Activated T-cell treated with anti-CD3 and anti-CD28 coated beads, Interleukin-2, amount 50 U/mL, for 4 hours (primary cell): Measurements from ENCODE around the gene FUT8. TPM values are rescaled to one million over a fixed set of nuclear protein-coding genes. Genes with fewer than 3 reads are reported as not detected.
A peak's percentile ranks its signal among the peaks of the same experiment; 100 is the strongest.
"Not testable (repeated sequence)": the region's sequence is repeated elsewhere in the genome, so short reads cannot be mapped to it uniquely, and the experiment has no call there.

Experiments used
- ATAC-seq, 2 donors: fragments of 200-7000 bp; cut with Tn5 transposase; one replicate each; pipeline ENCODE4 v1.10.0; 2021
- DNase-seq: peaks from one replicate; pipeline ENCODE4 v3.0.0-alpha.2; 2020
- H3K27me3 Mint-ChIP-seq: one replicate; pipeline ENCODE4 v1.8.0; 2021; ENCODE audit warnings: low read depth, mixed read lengths
- H3K36me3 Mint-ChIP-seq: one replicate; pipeline ENCODE4 v1.8.0; 2022; ENCODE audit warnings: mixed read lengths; ENCODE audit not compliant: insufficient read depth
- H3K4me1 Mint-ChIP-seq: one replicate; pipeline ENCODE4 v1.8.0; 2021; ENCODE audit warnings: low read depth, mixed read lengths
- H3K4me3 Mint-ChIP-seq: one replicate; pipeline ENCODE4 v1.8.0; 2021; ENCODE audit warnings: mild to moderate bottlenecking, moderate library complexity, mixed read lengths
- H3K9me3 Mint-ChIP-seq: one replicate; pipeline ENCODE4 v1.8.0; 2021; ENCODE audit warnings: mixed read lengths
- total RNA-seq, 3 donors: library from RNA; stranded (reverse); gene quantifications; one replicate each; pipeline ENCODE4 v1.2.1, GENCODE V29; 2021

Gene FUT8
- total RNA-seq, 3 donors from 2014 or later = 29.2 to 38.4 (median 30.9) TPM

DNA sequence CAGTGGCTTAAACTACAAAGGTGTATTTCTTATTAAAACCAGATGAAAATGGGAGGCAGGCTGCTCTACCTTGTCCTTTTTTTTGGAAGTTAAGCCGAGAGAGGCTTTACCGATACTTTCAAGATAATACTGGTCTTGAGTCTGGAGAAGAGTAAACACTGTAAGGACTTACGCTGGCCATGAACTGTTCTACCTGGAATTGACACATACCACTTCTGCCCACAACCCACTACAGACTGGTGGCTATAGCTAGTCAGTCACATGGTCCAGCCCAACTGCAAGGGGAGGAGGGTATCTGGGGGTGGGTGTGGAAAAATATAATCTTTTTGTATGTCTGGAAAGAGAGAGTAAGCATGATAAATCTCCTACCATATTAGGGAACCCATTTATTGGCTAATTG, 4.4 kb upstream of the FUT8 start:
- ATAC-seq = no peak
- H3K9me3 Mint-ChIP-seq = no peaks in the 10 kb centered on the region
- peaks cover 13% of the 10 kb centered on the region for H3K4me1 Mint-ChIP-seq
- H3K4me3 Mint-ChIP-seq = no peak overlapping the region
- no peaks in the 10 kb centered on the region for H3K27me3 Mint-ChIP-seq
- H3K36me3 Mint-ChIP-seq = no peaks in the 10 kb centered on the region
- no peak for DNase-seq

DNA sequence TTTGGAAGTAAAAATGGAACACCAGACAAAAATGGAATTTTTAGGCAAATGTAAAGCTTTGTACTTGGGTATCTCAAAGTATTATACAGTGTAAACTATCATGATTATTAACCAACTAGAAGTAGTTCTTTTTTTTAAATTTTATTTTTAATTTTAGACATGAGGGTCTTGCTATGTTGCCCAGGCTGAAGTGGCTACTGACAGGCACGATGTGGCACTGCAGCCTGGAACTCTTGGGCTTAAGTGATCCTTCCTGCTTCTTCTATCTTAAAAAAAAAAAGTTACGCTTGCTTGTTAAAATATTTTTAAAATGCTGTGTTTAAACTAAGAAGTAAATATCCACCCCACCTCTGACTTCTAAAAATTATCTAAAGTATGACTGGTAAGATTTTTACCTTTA, 1.9 kb upstream of the FUT8 start:
- no peaks in the 10 kb centered on the region for H3K9me3 Mint-ChIP-seq
- ATAC-seq = no peak
- H3K27me3 Mint-ChIP-seq = no peaks in the 10 kb centered on the region
- DNase-seq = no peak
- H3K4me1 Mint-ChIP-seq = peaks cover 30% of the 10 kb centered on the region
- H3K4me3 Mint-ChIP-seq = peak overlapping the region; percentile 97
- no peaks in the 10 kb centered on the region for H3K36me3 Mint-ChIP-seq

DNA sequence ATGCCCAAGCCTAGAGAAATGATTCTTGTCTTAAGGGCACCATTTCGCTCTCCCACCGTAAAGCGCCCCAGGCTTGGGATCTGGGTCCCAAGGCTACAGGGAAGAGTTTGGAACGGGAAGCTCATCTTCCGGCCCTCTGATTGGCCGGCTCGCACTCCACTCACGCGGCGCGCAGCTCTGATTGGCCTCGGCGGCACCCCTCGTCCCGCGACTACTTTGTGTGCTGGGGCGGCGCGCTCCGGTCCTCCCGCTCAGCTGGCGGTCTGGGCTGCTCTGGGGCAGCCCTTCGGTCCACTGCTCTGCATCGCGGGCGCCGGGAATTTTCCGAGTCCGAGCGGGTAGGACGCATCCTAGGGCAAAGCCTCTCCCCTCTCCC, 886 bp upstream of the FUT8 start:
- ATAC-seq (peak; percentile 62 to 64), DNase-seq (peak; percentile 70)
- Mint-ChIP-seq H3K4me3 (peak overlapping the region; percentile 97), H3K36me3 (no peaks in the 10 kb centered on the region), H3K9me3 (no peaks in the 10 kb centered on the region), H3K4me1 (peaks cover 33% of the 10 kb centered on the region), H3K27me3 (no peaks in the 10 kb centered on the region)

DNA sequence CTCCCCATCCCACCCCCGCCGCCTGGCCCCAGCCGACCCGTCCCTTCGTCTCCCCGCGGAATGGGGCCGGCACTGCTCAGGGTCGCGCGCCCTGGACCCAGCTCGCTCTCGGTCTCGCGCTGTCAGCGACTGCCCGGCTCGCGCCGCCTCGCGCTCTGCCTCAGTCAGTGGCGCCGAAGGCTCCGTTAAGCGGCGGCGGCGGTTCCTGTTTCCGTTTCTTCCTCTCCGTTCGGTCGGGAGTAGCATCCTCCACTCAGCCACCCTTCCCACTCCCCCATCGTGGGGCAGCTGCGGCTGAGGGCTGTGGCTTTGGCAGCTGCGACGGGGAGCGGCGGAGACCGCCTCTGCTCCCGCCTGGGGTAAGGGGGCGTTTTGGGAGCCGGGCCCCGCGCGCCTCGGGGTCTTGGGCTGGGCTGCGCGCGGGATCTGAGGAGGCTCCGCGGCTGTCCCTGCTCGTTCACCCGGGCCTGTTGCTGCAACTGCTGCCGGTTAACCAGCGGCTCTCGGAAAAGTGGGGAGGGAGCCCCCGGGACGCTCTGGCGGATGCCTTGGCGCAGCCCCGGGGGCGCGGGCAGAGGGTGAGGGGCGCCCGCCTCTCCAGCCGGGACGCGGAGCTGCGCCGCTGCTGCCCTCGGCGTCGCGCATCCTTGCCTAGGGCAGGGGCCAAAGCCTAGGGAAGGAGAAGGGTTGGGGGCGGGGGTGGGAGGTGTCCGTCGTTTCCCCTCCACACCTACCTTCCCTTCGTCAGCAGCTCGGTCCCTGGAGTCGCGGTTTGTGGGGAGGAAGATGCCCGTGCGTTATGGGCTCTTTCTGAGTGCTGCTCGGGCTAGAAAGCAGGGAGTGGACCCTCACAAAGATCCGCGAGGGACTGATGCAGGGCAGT, 567 bp downstream of the FUT8 start:
- Mint-ChIP-seq H3K27me3 (no peaks in the 10 kb centered on the region), H3K4me1 (peaks cover 35% of the 10 kb centered on the region), H3K4me3 (peak overlapping the region; percentile 97), H3K9me3 (no peaks in the 10 kb centered on the region), H3K36me3 (no peaks in the 10 kb centered on the region)
- ATAC-seq = peak; percentile 58 to 61
- DNase-seq = peak; percentile 7

DNA sequence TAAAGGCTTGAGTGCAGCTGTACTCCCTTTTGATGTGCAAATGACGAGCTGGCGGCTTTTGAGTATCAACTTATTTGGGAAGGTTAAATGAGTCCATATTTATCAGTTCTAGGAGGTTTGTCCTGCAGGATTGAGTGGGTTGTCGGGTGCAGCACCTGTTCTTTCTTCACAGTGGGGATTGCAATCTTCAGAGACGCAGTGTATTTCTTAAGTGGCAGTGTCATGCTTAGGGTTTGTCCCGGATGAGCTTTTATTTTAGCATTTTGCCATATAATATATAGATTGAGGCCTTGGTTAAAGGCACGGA, 1.2 kb downstream of the FUT8 start:
- Mint-ChIP-seq H3K4me3 (peak overlapping the region; percentile 97), H3K36me3 (no peaks in the 10 kb centered on the region), H3K9me3 (no peaks in the 10 kb centered on the region), H3K4me1 (peaks cover 35% of the 10 kb centered on the region), H3K27me3 (no peaks in the 10 kb centered on the region)
- ATAC-seq = no peak
- no peak for DNase-seq

DNA sequence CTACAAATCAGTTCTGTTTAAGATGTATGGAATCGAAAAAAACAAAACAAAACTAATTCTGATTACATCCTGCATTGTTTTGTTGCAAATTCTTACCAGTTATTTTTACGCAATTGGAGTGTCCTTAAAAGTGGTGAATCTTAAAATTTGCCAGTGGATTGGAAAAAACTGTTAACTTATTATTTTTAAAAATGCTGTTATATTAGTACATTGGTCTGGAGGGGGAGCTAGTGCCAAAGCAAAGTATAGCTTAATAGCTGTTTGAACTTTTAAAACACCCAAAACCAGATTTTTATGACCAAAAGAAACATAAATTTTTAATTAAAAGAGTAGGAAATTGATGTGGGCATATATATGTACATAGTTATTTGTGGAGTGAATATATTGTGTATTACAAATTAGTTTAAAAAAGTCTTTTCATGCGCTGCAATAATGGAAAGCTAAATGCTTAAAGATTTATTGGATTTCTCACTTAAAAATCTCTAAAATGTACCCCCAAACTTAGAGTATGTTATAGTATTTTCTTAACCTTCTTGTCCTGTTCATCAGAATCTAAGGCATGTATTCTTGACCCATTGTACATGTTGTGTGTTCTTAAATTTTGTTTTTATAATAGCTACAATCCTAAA, 2.5 kb downstream of the FUT8 start:
- no peak for DNase-seq
- no peaks in the 10 kb centered on the region for H3K36me3 Mint-ChIP-seq
- H3K4me1 Mint-ChIP-seq = peaks cover 40% of the 10 kb centered on the region
- H3K4me3 Mint-ChIP-seq = peak overlapping the region; percentile 97
- H3K9me3 Mint-ChIP-seq = no peaks in the 10 kb centered on the region
- ATAC-seq = no peak
- H3K27me3 Mint-ChIP-seq = no peaks in the 10 kb centered on the region

DNA sequence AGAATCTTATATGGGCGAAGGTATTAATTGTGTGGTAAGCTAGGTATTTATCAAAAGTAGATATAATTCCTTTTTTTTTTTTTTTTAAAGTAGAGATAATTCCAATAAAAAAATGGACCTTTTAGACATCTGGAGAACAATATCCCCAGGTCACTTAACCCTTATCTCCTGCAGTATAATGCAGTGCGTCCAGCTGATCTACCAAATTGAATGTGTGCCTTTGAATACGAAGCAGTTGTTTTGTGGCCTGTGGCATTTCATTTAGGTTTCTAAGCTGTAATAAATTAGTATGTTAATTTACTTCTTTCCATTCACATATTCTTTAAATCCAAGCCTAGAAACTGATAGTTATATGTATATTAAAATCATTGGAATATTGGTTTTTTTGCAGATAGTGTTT, 3.1 kb downstream of the FUT8 start:
- H3K27me3 Mint-ChIP-seq = no peaks in the 10 kb centered on the region
- H3K36me3 Mint-ChIP-seq = no peaks in the 10 kb centered on the region
- H3K4me3 Mint-ChIP-seq = no peak overlapping the region
- H3K4me1 Mint-ChIP-seq = peaks cover 40% of the 10 kb centered on the region
- no peak for DNase-seq
- no peaks in the 10 kb centered on the region for H3K9me3 Mint-ChIP-seq
- ATAC-seq = no peak

DNA sequence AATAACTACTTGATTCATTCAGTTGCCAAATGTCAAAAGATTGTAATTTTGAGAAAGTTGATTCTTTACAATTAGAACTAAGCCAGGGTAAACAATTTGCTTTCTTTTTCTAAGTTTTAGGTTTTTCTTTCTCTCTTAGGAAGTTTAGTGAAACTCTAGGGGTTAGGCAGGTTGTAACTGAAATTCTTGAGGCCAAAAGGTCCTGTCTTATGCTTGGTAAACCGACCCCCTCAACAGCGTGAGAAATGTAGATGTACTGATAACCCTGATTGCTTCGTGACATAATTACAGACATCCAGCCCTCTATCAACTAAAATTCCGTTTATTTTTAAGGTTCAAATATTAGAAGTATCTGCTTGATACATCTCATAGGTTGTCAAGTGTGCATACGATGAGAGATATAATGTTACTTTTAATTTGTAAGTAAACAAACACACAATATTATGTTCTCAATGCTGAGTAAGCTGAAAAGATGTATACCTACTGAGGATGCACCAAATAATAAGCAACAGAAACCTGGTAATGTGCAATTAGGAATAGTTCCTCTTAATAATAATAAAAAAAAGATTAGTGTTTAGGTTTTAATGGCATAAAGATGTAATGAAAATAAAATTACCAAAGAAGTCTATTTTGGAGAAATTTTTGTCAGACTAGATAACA, 7.2 kb downstream of the FUT8 start:
- Mint-ChIP-seq H3K4me1 (peaks cover 31% of the 10 kb centered on the region), H3K9me3 (no peaks in the 10 kb centered on the region), H3K27me3 (no peaks in the 10 kb centered on the region), H3K4me3 (no peak overlapping the region), H3K36me3 (peaks cover 2% of the 10 kb centered on the region)
- DNase-seq (no peak), ATAC-seq (no peak)

DNA sequence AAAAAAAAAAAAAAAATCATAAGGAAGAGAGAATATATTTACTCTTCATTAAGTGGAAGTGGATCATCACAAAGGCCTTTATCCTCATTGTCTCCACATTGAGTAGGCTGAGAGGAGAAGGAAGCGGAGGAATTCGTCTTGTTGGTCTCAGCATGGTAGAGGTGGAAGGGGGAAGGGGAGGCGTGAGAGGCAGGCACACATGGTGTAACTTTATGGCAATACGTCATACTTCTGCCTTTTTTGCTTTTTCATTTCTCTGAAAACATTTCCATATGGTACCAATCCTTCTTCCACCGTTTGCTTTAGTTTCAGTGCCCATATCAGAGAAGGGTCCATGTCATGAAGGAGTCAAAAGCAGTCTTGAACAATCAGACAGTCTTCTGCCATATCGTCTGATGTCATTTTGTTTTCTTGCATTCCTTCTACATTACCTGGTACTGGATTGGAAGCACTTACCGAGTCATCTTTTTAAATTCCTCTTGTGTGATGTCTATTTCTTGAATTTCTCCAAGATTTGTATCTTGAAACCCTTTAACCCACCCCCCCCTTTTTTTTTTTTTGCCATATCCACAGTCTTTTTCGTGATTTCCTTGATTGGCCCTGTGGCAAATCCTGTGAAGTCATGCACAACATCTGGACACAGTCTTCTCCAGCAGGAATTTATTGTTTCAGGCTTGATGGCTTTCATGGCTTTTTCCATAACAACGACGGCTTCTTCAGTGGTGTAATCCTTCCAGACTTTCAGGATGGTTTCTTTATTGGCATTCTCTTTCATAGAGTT, 8.9 kb downstream of the FUT8 start:
- Mint-ChIP-seq H3K27me3 (no peaks in the 10 kb centered on the region), H3K9me3 (no peaks in the 10 kb centered on the region), H3K4me3 (no peak overlapping the region), H3K36me3 (peaks cover 7% of the 10 kb centered on the region), H3K4me1 (peaks cover 32% of the 10 kb centered on the region)
- DNase-seq = no peak
- no peak for ATAC-seq

DNA sequence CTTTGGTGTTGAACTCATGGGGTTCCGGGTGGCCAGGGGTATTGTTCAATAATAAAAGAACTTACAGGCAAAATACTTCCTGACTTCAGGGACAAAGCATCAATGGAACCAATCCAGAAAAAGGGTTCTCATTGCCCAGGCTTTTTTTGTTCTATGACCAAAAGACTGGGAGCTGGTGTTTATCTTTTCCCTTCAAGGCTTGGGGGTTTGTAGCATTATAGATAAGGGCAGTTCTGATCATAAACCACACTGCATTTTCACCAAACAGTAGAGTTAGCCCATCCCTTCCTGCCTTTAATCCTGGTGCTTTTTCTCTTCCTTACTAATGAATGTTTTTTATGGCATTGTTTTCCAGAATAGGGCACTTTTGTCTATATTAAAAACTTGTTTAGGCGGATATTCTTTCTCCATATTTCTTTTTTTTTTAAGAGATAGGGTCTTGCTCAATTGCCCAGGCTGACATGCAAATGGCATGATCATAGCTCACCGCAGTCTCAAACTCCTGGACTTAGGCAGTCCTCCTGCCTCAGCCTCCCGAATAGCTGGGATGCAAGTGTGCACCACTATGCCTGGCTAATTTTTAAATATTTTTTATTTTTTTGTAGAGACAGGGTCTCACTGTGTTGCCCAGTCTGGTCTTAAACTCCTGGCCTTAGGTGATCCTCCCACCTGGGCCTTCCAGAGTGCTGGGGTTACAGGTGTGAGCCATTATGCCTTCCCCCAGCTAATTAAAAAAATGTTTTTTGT, 9.7 kb downstream of the FUT8 start:
- peaks cover 33% of the 10 kb centered on the region for H3K4me1 Mint-ChIP-seq

DNA sequence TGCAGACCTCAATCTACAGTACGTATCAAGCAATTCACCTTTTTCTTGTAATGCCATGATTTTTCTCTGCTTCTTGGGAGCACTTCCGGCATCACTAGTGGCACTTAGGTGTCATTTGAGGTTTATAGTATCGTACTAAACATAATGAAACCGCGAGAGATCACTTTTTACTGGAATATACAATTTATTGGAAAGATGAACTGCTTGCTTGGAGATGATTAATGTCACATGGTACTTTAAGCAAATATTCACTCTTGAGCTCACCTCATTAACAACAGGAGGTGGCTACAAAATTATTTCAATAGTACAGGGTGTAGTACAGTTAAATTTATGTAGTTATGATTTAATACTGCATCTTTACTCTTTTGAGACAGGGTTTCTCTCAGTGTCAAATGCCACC, 11.5 kb downstream of the FUT8 start:
- Mint-ChIP-seq H3K4me1 (peaks cover 44% of the 10 kb centered on the region), H3K9me3 (no peaks in the 10 kb centered on the region), H3K27me3 (no peaks in the 10 kb centered on the region), H3K4me3 (no peak overlapping the region), H3K36me3 (peaks cover 15% of the 10 kb centered on the region)
- ATAC-seq = no peak
- no peak for DNase-seq

More for the DNA sequence above, 9.7 kb downstream of the FUT8 start:
- DNase-seq = no peak
- no peak for ATAC-seq
- H3K36me3 Mint-ChIP-seq = peaks cover 9% of the 10 kb centered on the region
- H3K9me3 Mint-ChIP-seq = no peaks in the 10 kb centered on the region
- no peaks in the 10 kb centered on the region for H3K27me3 Mint-ChIP-seq
- H3K4me3 Mint-ChIP-seq = no peak overlapping the region

DNA sequence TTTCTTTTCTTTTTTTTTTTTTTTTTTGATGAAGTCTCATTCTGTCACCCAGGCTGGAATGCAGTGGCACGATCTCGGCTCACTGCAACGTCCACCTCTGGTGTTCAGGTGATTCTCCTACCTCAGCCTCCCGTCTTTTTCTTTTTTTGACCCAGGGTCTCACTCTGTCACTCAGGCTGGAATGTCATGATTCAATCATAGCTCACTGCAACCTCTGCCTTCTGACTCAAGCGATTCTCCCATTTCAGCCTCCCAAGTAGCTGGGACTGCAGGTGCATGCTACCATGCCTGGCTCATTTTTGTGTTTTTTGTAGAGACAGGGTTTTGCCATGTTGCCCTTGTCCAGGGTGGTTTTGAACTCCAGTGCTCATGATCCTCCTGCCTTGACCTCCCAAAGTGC, 12.0 kb downstream of the FUT8 start:
- Mint-ChIP-seq H3K4me1 (peaks cover 41% of the 10 kb centered on the region), H3K36me3 (peaks cover 15% of the 10 kb centered on the region)
- no peak for ATAC-seq

DNA sequence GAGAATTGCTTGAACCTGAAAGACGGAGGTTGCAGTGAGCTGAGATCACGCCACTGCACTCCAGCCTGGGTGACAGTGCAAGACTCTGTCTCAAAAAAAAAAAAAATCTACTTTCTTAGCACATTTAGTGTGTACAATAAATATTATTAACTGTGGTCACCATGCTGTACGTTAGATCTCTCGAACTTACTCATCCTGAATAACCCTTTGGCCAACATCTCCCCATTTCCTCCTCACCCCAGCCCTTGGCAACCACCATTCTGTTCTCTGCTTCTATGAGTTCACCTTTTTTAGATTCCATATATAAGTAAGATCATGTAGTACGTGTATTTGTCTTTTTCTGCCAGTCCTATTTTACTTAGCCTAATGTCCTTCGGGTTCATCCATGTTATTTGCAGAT, 13.4 kb downstream of the FUT8 start:
- Mint-ChIP-seq H3K9me3 (no peaks in the 10 kb centered on the region), H3K27me3 (no peaks in the 10 kb centered on the region), H3K36me3 (peaks cover 15% of the 10 kb centered on the region), H3K4me3 (no peak overlapping the region), H3K4me1 (peaks cover 38% of the 10 kb centered on the region)
- no peak for DNase-seq
- no peak for ATAC-seq

More for the DNA sequence above, 12.0 kb downstream of the FUT8 start:
- Mint-ChIP-seq H3K4me3 (no peak overlapping the region), H3K9me3 (no peaks in the 10 kb centered on the region), H3K27me3 (no peaks in the 10 kb centered on the region)
- DNase-seq = no peak

DNA sequence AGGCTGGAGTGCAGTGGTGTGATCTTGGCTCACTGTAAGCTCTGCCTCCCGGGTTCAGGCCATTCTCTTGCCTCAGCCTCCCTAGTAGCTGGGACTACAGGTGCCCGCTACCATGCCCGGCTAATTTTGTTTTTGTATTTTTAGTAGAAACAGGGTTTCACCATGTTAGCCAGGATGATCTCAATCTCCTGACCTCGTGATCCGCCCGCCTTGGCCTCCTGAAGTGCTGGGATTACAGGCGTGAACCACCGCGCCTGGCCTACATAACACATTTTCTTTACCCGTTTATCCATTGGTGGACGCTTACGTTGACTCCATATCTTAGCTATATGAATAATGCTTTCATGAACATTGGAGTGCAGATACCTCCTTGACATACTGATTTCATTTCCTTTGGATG, 14.4 kb downstream of the FUT8 start:
- H3K27me3 Mint-ChIP-seq, H3K4me3 Mint-ChIP-seq, DNase-seq, H3K9me3 Mint-ChIP-seq, ATAC-seq: not testable (repeated sequence)
- Mint-ChIP-seq H3K36me3 (peaks cover 16% of the 10 kb centered on the region), H3K4me1 (peaks cover 38% of the 10 kb centered on the region)
